Purkinje cell (primary cell): Measurements from ENCODE around the gene FOXO3B. TPM values are rescaled to one million over a fixed set of nuclear protein-coding genes. Genes with fewer than 3 reads are reported as not detected.

ENCODE experiments used
- polyA plus RNA-seq: library from polyadenylated mRNA; unstranded; fragments of >200 nt; fragmentation: Nextera tagmentation; gene quantifications from 2 replicates; pipeline ENCODE4 v1.2.1, GENCODE V29; 2014

Gene FOXO3B
- polyA plus RNA-seq, result not detected in 2 replicates

GRCh38 chr17:18681767-18682571, at the start of gene FOXO3B:
Gene FOXO3B, minus strand, starts transcription at chr17:18682314. Its CDS starts 663 bp downstream, at chr17:18681651.

GRCh38 chr17:18644291-18644690, 37.8 kb downstream of the FOXO3B start, which contains the start of gene TBC1D28:
Gene TBC1D28, minus strand, starts transcription at chr17:18644391. Its CDS starts 3,039 bp downstream, at chr17:18641352.

Other genes starting within 250 kb of the FOXO3B start
- not detected in 2 replicates for gene LGALS9C, start 205.5 kb downstream of the FOXO3B start, polyA plus RNA-seq
- gene TBC1D28, start 37.9 kb downstream of the FOXO3B start, polyA plus RNA-seq, result not detected in 2 replicates
- 0.28 TPM in 1 of 2 replicates, not detected in the other for gene FBXW10, start 61.7 kb upstream of the FOXO3B start, polyA plus RNA-seq
- 144 and 174 TPM in 2 replicates for gene TVP23B, start 98.9 kb upstream of the FOXO3B start, polyA plus RNA-seq
- 20.1 and 23.9 TPM in 2 replicates for gene PRPSAP2, start 175.8 kb upstream of the FOXO3B start, polyA plus RNA-seq